Stimulated activated CD4-positive, alpha-beta T cell treated with anti-CD3 and anti-CD28 coated beads, TNF-alpha, amount 100 ng/mL, for 48 hours (primary cell): ENCODE results near the gene LOC128125822.
"Not testable (repeated sequence)": the region's sequence is repeated elsewhere in the genome, so short reads cannot be mapped to it uniquely, and the experiment has no call there.

Experiments
- DNase-seq, 3 donors: peaks; one replicate each; pipeline ENCODE4 v3.0.0-alpha.2; 2020; ENCODE audit warnings: low read depth in 3 of 3

The LOC128125822 gene

GRCh38 chr6:63582579-63583231 lies 10.4 kb downstream of the LOC128125822 start:
- DNase-seq, result no peak

- no peak for DNase-seq
Observed at GRCh38 chr6:63584125-63584514, 11.8 kb downstream of the LOC128125822 start.

GRCh38 chr6:63584566-63584965 lies 12.3 kb downstream of the LOC128125822 start:
- DNase-seq, result no peak

- not testable (repeated sequence) for DNase-seq
Observed at GRCh38 chr6:63585652-63586051, 13.4 kb downstream of the LOC128125822 start.

GRCh38 chr6:63589952-63590411 lies 17.7 kb downstream of the LOC128125822 start:
- no peak for DNase-seq

GRCh38 chr6:63592886-63593285 lies 20.6 kb downstream of the LOC128125822 start:
- no peak for DNase-seq

- DNase-seq, result no peak
Observed at GRCh38 chr6:63597141-63598048, 25.1 kb downstream of the LOC128125822 start.

GRCh38 chr6:63598049-63599036 lies 26.1 kb downstream of the LOC128125822 start:
- peak; percentile 36 to 58 (median 53) for DNase-seq

- no peak for DNase-seq
Observed at GRCh38 chr6:63599243-63599642, 27.0 kb downstream of the LOC128125822 start.

GRCh38 chr6:63600136-63600535 lies 27.9 kb downstream of the LOC128125822 start:
- no peak for DNase-seq

GRCh38 chr6:63609231-63609630 lies 37.0 kb downstream of the LOC128125822 start:
- DNase-seq, result no peak

GRCh38 chr6:63610944-63611343 lies 38.7 kb downstream of the LOC128125822 start:
- DNase-seq, result no peak

- DNase-seq, result no peak
Observed at GRCh38 chr6:63611560-63611959, 39.3 kb downstream of the LOC128125822 start.

GRCh38 chr6:63615590-63615989 lies 43.3 kb downstream of the LOC128125822 start:
- no peak for DNase-seq
